Measurements from ENCODE around the gene PRL.

DNA sequence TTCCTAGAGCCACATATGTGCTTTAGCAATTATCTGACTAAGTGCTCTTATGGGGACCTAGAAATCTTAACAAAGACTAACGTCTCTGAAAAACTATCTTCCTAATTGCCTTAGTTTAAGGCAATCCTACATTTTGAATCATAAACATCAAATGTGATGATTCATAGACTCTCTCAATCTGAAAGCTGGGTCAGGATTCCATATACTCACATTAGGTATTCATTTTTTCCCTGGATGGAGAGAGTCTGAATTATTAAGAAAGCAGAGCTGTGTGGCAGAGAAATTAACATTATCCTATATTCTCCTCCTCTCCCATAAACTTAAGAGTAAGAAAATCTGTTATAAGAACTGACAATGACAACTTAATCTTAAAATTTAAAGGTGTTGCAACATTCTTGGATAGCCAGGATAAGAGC lies 1.6 kb upstream of the PRL start:
- TF ChIP-seq, protein P1, sequence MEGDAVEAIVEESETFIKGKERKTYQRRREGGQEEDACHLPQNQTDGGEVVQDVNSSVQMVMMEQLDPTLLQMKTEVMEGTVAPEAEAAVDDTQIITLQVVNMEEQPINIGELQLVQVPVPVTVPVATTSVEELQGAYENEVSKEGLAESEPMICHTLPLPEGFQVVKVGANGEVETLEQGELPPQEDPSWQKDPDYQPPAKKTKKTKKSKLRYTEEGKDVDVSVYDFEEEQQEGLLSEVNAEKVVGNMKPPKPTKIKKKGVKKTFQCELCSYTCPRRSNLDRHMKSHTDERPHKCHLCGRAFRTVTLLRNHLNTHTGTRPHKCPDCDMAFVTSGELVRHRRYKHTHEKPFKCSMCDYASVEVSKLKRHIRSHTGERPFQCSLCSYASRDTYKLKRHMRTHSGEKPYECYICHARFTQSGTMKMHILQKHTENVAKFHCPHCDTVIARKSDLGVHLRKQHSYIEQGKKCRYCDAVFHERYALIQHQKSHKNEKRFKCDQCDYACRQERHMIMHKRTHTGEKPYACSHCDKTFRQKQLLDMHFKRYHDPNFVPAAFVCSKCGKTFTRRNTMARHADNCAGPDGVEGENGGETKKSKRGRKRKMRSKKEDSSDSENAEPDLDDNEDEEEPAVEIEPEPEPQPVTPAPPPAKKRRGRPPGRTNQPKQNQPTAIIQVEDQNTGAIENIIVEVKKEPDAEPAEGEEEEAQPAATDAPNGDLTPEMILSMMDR (IDR thresholded peaks at IDR 0.05; ENCODE audit: insufficient read depth, low read depth, low read length): no peak
- TF ChIP-seq EZH2 (IDR thresholded peaks at IDR 0.05; ENCODE audit: insufficient read depth, low read length): no peak

Data from astrocyte (in vitro differentiated cells and primary cell).